ENCODE measurements around the gene TBC1D14.
"Not testable (repeated sequence)": the region's sequence is repeated elsewhere in the genome, so short reads cannot be mapped to it uniquely, and the experiment has no call there.

Gene TBC1D14

DNA sequence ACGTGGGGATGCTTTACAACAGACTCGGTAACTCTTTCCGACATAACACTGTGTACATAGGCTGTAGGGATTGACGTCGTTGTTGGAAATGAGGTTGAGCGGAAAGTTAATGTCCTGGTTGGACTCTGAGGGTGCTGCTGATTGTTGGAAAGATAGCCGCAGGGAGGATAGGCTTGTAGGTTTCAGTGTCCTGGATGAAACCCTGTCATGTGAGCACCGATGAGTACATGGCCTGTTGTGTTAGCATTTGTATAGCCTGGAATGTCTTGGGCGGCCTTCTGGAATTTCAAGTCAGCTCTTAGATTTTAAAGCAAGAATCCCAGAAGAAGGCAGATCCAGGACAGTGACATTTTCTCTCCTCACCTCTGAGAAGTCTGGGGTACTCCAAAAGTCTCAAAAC is 63.3 kb downstream of the TBC1D14 start:
- DNase-seq (ENCODE audit: low spot score) = no peak

DNA sequence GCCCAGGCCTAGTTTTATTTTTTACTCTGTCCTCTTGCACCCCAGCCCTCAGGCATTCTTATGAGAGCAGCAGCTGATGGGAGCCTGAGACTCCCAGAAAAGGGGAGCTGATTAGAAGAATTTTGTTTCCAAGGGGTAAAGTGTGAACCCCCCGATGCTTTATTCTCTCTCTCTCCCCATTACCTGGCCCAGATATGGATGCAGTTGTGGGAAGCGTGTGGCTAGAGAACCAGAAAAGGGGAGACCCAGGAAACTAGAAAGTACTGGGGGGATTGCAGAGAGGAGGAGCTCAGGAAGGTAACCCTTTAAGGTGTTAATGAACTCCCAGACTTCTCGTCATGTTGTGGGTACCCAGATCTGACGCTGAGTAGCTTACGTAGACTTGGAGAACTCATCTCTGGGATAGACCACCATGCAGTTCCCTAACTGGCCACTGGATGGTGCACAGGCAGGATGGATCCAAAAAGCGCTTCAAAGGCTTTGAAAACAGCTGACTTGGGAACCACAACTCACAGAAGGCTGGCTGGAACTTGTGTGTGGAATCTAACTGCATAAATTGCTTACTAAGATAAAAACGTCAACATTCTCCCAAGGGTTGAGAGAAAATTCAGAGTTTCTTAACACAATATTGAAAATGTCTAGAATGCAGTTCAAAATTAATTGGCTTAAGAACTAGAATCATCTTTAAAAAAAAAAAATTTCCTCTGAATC is 64.7 kb downstream of the TBC1D14 start:
- DNase-seq (ENCODE audit: low spot score) = peak; percentile 92

DNA sequence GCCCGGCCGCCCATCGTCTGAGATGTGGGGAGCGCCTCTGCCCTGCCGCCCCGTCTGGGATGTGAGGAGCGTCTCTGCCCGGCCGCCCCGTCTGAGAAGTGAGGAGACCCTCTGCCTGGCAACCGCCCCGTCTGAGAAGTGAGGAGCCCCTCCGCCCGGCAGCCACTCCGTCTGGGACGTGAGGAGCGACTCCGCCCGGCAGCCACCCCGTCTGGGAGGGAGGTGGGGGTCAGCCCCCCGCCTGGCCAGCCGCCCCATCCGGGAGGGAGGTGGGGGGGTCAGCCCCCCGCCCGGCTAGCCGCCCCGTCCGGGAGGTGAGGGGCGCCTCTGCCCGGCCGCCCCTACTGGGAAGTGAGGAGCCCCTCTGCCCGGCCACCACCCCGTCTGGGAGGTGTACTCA is 68.2 kb downstream of the TBC1D14 start:
- not testable (repeated sequence) for DNase-seq (ENCODE audit: low spot score)

DNA sequence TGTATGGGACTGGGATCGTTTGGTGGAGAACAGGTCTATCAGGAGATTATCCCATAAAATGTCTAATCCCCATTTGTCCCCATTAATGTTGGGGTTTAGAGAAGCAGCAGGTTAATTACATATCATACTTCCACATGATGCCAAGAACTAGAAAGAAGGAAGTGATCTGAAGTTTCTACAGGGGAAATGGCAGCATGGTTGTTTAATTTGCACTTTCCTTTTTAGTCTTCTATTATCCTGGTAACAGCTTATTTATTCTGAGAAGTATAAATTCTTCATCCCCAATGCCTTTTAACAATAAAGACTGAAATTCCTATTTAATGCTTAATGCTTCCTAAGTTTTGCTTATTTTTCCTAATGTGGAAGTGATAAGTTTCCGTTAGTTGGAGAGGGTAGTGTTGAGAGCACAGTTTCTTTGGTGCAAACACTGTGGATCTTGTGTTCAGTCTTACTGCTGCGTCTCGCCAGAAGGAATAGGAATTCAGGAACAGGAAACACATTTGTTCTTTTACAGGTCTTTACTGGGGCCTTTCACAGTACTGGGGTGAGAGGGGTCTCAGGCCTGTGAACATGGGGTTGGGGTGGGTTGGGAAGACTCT is 74.0 kb downstream of the TBC1D14 start:
- DNase-seq (ENCODE audit: low spot score) = no peak

DNA sequence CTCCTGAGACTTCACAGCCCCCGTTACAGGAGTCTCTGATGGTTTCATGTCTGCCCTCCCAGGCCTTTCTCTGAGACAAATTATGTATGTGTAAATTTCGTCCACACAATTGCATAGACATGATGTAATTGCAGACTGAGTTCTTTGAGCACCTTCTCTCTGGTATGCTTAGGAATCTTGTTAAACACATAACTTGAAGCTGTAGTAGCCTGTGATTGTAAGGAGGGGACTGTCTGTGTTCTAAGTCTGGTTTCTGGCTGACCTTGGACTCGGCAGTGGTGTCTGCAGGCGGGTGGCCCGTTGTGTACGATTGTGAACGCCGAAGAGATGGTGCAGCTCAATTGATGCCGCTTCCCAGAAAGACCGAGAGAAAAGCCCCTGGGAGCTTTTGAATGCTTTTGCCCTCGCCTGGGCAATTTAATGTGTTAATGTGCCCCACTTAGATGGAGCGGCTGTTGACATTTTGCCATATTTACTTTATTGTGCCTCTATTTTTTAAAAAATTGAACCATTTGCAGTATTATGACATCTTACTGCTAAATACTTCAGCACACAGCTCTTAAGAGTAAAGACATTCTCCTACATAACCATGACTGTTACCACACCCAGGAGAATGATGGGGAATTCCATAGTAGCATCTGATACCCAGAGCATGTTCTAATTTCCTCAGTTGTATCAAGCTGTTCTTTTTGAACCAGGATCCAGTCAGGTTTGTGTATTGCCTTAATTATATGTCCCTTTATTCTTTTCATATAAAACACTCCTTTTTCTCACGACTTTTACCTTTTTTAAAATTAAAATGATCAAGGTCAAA is 75.2 kb downstream of the TBC1D14 start:
- DNase-seq (ENCODE audit: low spot score) = peak; percentile 3

DNA sequence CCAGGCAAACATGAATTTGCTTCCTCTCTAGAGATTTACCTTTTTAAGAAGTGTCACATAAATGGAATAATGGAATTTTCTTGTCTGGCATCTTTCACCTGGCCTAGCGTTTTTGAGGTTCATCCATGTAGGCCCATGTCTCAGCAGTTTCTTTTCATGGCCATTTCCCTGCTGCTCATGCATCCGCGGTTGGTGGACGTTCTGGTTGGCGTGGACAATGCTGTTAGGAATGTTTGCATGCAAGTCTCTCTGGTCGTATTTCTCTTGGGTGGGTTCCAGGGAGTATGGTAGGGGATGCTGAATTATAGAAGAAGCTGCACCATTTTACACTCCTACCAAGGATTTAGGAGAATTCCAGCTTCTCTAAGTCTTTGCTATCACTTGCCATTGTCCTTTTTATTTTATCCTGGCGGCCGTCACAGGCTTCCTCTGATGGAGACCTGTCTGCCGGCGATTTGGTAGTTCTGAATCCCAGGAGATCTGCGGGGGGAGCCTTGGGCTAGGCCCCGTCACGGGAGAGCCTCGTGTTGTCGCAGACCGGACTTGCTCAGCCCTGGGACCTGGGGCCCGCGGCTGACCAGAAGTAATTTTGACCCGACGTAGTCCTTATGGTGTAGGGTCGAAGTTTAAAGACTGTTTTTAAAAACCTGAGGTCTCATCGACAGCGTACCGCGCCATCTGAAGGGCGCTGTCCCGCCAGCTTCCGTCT is 76.6 kb downstream of the TBC1D14 start:
- DNase-seq (ENCODE audit: low spot score) = peak; percentile 62

DNA sequence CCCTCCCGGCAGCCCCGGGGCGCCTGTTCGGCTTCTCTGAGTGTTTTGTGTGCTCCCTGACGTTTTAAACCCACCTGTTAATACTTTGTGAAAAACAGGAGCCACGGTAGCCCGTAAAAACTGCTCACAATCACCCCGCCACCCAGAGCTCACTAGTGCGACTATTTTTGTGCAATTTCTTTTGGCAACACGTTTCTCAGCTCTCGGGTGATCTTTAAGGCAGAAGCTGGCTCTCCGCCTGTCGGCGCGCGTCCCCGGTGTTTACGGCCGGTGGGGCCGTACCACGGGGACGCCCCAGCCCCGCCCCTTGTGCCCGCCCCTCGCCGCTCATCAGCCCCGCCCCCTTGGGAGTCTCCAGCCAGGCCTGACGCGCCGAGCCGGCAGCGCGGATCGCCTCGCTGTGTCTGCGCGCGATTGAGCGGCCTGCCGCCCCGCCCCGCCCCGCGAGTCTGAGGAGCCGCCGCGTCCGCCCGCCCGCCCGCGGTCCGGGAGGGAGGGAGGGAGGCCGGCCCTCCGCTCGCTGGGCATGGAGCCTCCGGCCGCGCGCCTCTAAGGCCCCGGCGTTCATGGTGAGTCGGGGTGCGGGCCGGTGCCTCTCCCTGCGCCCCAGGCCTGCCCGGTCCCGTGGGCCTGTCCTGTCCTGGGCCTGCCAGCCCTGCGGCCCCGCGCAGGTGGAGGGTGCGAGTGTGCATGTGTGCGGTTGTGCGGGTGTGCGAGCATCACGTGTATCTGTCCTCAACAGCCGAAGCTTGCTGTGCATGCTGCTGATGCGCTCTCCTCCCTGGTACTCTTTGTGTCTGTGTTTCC is 77.4 kb downstream of the TBC1D14 start:
- peak; percentile 99 for DNase-seq (ENCODE audit: low spot score)

DNA sequence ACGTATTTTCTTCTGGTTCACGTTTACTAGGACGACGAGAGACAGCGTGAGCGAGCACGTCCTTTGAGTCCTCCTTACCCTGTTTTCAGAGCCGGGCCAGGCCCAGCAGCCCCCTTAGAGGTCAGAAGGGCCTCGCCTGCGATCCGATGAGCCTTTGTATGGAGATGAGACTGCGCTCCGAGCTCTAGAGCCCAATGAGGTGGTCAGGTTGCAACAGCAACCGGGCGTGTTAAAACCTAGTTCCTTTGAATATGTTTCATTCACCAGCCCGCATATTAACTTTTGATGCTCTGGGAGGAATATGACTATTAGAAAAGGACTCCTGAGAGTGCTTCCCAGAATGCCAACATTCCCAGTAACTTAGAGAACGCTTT is 77.9 kb downstream of the TBC1D14 start:
- peak; percentile 40 for DNase-seq (ENCODE audit: low spot score)

DNA sequence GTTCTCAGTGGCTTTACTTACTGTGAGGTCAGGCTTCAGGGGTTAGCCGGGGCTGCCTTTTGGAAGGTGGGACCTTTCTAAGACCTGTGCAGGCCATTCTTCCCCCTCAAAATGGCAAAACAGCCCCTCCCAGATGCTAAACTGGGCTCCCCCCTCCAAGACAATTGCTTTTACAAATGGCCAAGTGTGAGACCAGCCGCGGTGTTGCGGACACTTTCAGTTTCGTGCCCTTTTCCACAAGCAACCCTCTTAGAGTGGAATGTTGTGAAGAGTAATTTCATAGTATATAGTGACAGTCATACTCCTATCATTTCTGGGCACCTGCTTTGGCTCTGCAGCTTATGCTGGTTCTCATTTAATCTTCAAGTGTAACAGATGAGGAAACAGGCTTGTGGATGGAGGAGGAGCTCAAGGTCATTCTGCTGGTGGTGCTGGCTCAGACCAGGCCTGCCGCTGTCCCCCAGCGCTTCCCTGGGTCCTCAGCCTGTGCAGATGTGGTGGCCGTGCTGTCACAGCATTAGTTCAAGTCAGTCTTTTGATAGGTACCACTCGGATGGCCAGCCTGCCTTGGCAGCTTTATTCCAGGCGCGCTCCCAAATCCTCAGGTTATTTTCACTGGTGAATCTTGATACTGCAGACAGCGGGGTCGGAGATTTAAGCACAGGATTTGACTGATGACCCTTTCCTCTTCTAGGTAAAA is 78.5 kb downstream of the TBC1D14 start:
- no peak for DNase-seq (ENCODE audit: low spot score)

DNA sequence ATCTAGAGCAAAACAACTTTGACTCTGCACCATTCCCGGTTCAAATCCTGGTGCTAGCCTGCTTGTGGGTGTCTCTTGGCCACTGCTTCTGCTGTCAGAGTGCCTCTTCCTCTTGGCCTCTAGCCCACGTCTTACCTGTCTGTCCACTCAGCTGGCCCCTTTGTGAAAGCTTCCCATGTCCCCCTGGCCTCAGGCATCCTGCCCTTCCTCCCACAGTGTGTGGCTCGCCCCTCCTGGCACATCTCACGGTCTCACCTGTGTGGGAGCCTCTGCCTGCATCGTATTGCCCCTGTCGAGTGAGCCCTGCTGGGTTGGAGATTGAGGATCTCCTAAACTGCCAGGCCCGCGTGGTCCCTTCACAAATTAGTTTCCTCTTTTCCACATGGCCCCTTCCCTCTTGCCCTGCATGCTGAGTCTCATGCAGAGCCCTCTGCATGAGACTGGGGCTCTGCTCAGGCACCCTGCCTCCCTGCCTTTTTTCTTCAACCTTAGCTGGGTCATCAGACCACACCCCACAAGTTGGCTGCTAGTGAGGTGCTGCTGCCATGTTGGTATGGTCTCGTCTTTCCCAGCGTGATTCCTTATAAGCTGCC is 79.8 kb downstream of the TBC1D14 start:
- DNase-seq (ENCODE audit: low spot score) = no peak

DNA sequence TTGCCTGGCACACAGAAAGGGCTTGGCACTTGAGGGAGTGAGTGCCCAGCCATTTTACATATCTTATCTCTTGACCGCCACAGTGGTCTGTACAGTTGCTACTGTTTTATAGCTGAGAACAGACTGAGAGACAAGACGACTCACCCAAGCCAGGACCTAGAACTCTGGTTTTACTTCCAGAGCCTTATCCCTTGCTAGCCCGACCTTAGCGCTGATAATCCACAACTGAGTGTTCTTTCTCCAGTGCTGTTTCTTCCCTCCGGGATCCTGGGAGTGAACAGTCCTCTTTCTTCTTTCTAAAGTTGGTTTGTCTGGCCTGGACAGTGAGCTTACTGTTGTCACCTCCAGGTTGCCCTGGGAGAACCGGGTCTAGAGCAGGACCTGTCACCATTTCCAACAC is 81.0 kb downstream of the TBC1D14 start:
- DNase-seq (ENCODE audit: low spot score) = no peak

DNA sequence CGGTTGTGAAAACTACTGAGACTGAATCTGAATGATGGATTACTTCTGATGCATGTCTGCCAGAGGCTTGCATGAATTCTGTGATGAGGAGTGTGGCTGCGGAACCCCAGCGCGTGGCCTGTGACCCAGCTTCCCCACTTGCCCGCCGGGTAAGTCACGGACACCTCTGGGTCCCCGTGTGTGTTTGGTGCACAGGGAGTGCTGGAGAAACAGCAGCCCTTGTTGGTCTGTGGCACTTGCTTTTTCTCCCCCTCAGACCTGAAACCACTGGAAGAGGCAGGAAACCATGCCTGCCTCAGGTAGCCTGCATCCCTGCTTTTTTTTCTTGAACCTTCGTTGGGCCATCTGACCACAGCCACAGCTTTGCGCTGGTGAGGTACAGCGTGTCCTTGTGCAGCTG is 81.6 kb downstream of the TBC1D14 start:
- peak; percentile 1 for DNase-seq (ENCODE audit: low spot score)

DNA sequence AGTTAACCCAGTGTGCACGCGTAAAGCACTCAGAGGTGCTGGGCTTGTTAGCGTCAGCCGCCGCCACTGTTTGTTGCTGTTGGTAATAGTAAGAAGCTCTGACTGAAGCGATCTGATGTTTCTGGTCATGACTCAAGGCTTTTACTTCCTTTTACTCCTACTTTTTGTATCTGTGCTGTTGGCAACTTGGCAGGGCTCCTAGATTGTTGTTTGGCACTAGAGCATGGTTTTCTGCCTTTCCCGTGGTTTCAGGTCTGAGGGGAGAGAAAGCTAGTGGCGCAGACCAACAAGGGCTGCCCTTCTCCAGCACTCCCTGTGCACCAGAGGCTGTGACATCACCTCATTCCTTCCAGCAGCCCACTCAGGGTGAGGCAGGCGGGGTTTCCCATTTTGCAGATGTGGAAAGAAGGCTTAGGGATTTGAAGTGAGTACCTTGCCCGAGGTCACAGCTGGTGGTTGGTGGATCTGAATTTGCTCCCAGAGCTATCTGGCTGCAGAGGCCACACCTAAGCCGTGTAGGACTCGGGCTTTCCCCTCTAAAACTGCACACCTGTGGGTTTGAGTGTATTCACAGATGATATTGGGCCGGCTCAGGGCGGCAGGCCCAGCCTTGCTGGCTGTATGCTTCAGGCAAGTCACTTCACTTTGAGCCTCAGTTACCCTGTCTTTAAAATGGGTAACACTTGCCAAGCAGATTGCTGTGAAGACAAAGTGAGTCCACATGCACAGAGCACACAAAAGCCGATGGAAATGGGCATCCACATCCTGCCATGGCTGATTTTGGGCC is 82.3 kb downstream of the TBC1D14 start:
- peak; percentile 76 for DNase-seq (ENCODE audit: low spot score)

DNA sequence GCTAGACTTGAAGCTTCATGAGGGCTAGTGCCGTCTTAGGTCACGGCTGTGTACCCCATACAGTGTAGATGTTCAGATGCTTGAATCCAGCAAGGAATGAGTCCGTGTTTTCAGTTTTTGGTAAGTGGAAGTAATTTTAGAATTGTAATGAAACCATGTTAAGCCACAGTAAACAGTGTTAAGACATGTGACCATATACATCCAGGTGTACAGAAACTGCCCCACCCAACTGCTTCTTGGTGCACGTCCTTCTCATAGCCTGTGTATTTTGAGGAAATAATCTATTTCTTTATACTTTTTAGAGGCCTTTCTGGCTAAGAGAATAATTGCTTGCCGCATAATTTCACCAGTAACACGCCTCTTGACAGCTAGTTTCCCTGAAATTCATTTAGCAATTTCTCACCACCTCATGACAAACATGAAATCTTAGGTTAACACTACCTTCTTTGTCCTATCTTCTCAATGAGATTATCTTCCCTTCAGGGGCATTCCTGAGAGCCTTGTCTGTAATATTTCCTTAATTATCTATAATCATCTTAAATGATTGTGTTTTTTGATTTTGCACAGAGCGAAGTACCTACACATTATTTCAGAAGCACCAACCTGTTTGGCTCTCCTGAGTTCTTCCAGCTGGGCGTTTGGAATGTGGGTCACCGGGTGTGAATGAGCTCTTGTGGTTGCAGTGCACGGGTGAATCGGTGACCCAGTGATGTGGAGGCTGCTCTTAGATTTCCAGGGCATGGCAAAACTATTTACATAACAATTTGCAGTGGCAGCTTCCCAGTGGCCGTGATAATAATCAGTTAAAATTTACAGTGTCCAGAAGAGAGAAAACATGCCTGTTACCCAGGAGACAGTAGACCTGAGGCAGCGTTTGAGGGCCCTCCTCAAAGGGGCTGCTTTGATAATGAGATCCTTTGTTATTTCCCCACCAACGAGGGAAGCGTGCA is 83.4 kb downstream of the TBC1D14 start:
- peak; percentile 5 for DNase-seq (ENCODE audit: low spot score)

DNA sequence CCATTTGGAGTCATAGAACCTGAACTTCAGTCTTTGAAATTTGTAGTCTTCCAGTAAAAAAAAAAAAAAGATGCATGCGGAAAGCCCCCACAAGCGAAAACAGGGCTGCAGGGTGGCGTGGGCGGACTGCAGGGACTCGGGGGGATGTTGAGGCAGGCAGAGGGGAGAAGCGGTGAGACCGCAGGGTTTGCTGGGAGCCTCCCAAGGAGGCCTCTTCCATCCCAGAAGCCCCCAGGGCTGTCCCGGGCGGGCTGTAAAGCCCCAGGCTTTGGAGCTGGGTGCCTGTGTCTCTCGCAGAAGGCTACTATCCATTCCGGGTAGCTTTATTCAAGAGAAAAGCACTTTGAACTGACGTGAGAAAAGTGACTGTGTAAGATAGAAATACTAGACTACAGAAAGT is 86.9 kb downstream of the TBC1D14 start:
- DNase-seq (ENCODE audit: low spot score) = no peak

DNA sequence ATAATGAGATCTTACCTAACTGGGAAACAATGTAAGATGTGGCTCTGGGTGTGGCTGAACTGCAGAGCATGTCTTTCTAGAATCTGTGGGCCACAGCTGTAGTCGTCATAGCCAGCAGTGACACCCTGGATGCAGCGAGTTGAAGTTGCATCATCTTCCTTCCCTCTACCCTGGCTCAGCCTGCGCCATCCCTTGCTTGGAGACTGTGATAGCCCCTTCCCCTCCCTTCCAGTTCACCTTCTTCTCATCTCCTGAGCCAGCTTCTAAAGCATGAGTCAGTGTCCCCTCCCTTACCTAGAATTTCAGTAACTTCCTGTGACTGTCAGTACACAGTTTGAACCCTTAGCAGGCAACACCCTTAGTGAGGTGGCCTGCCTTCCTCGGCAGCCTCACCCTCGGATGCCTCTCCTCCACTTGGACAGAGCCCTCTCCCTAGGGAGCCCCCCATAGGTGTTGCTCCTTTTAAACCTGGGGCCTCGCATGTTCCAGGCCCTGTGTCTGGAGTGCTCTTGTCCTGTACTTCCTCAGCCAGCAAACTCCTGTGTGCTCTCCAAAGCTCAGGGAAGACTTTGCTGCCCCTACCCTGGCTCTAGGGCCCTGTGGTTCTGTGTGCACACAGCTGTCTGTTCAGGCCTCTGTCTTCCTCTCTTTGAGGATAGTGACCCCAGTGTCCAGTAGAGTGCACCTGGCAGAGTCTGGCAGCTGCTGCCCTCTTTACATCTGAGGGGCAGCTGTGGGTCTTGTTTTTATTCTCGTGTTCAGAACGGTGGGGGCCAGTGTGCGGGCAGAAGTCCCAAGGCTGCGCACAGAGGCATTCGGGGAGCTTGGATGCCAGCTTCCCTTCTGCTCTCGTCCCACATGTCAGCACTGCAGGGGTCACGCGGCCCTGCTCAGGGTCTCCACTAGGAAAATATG is 89.8 kb downstream of the TBC1D14 start:
- DNase-seq (ENCODE audit: low spot score) = peak; percentile 5

DNA sequence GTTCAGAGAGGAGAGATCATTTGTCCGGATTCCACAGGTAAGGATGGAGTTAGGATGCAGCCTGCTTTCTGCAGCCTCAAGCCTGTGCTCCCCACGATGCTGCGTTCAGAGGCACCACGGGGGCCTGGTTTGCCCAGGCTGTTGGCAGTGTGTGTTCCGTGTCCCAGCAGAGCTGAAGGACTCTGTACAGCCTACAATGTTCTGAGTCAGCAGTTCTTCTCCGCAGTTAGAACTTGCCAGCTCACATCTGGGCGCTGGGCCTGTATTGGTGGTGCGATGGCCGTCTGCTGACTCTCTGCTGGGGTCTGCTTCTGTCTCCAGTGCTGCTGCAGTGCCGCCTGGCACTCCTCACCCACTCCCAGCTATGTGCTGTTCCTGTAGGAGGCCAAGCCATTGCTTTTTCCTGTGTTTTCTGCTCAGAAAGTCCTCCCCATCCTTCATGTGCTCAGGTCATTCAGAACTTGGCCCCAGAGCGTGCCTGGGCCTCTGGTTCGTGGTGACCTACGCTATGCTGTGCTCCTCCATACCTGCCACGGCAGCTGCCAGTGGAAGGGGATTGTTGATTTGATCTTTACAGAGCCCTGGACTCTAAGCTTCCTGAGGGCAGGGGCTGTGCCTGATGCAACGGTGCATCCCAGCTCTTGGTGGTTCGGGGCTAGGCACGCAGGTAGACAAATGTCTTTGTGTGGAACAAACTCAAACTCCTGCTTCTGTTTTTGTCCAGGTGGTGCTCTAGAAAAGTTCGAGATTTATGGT is 91.0 kb downstream of the TBC1D14 start:
- peak; percentile 1 for DNase-seq (ENCODE audit: low spot score)
